Measurements from ENCODE around the gene TBRG4.
A peak's percentile ranks its signal among the peaks of the same experiment; 100 is the strongest.
"Not testable (repeated sequence)": the region's sequence is repeated elsewhere in the genome, so short reads cannot be mapped to it uniquely, and the experiment has no call there.

Gene TBRG4

GRCh38 chr7:45114926-45115325, 3.4 kb upstream of the TBRG4 start:
- ATAC-seq, result no peak
- TF ChIP-seq RARB (CRISPR knock-in tag; IDR thresholded peaks at IDR 0.05) (no peak), GLIS3 (CRISPR knock-in tag; IDR thresholded peaks at IDR 0.05) (no peak), ZNF8 (CRISPR knock-in tag; IDR thresholded peaks at IDR 0.05) (no peak), ISL1 (CRISPR knock-in tag; IDR thresholded peaks at IDR 0.05) (no peak), CSRNP3 (CRISPR knock-in tag; IDR thresholded peaks at IDR 0.05) (no peak), TSHZ2 (CRISPR knock-in tag; IDR thresholded peaks at IDR 0.05) (no peak), TOX (CRISPR knock-in tag; IDR thresholded peaks at IDR 0.05; ENCODE audit: borderline replicate concordance) (no peak)

GRCh38 chr7:45114257-45114656, 2.8 kb upstream of the TBRG4 start:
- ATAC-seq, result not testable (repeated sequence)
- TF ChIP-seq ZNF8 (CRISPR knock-in tag; IDR thresholded peaks at IDR 0.05), result peak; percentile 63

- ATAC-seq, result no peak
- TF ChIP-seq ZFP30 (CRISPR knock-in tag; IDR thresholded peaks at IDR 0.05), result no peak
- TF ChIP-seq SNAI2 (CRISPR knock-in tag; IDR thresholded peaks at IDR 0.05), result no peak
These were observed 1.2 kb upstream of the TBRG4 start for GRCh38 chr7:45112648-45113047.

GRCh38 chr7:45108863-45109262, 2.6 kb downstream of the TBRG4 start:
- no peak for TF ChIP-seq ZNF70 (CRISPR knock-in tag; IDR thresholded peaks at IDR 0.05)
- no peak for TF ChIP-seq RARB (CRISPR knock-in tag; IDR thresholded peaks at IDR 0.05)
- TF ChIP-seq GLIS3 (CRISPR knock-in tag; IDR thresholded peaks at IDR 0.05), result no peak
- no peak for TF ChIP-seq OSR1 (CRISPR knock-in tag; IDR thresholded peaks at IDR 0.05)
- TF ChIP-seq ZNF565 (CRISPR knock-in tag; conservative IDR thresholded peaks at IDR 0.05; ENCODE audit: low read depth), result no peak
- no peak for TF ChIP-seq SNAI2 (CRISPR knock-in tag; IDR thresholded peaks at IDR 0.05)
- TF ChIP-seq PPARA (CRISPR knock-in tag; IDR thresholded peaks at IDR 0.05; ENCODE audit: borderline replicate concordance), result no peak
- TF ChIP-seq ESRRG (CRISPR knock-in tag; IDR thresholded peaks at IDR 0.05), result no peak
- TF ChIP-seq ZC3H10 (CRISPR knock-in tag; IDR thresholded peaks at IDR 0.05), result no peak
- TF ChIP-seq PATZ1 (CRISPR knock-in tag; IDR thresholded peaks at IDR 0.05; ENCODE audit: borderline replicate concordance), result no peak
- no peak for TF ChIP-seq ARNTL (CRISPR knock-in tag; IDR thresholded peaks at IDR 0.05; ENCODE audit: borderline replicate concordance, low read depth)
- no peak for TF ChIP-seq BACH2 (CRISPR knock-in tag; IDR thresholded peaks at IDR 0.05; ENCODE audit: borderline replicate concordance)
- no peak for TF ChIP-seq CREB5 (CRISPR knock-in tag; IDR thresholded peaks at IDR 0.05; ENCODE audit: low read depth)
- no peak for TF ChIP-seq ISL1 (CRISPR knock-in tag; IDR thresholded peaks at IDR 0.05)
- TF ChIP-seq TCF4 (CRISPR knock-in tag; IDR thresholded peaks at IDR 0.05; ENCODE audit: borderline replicate concordance), result no peak
- TF ChIP-seq ZFP3 (CRISPR knock-in tag; IDR thresholded peaks at IDR 0.05), result no peak
- no peak for TF ChIP-seq ZFP30 (CRISPR knock-in tag; IDR thresholded peaks at IDR 0.05)
- ATAC-seq, result no peak

- ATAC-seq, result no peak
- TF ChIP-seq CSRNP3 (CRISPR knock-in tag; IDR thresholded peaks at IDR 0.05) (no peak), ARNTL (CRISPR knock-in tag; IDR thresholded peaks at IDR 0.05; ENCODE audit: borderline replicate concordance, low read depth) (no peak), ISL1 (CRISPR knock-in tag; IDR thresholded peaks at IDR 0.05) (no peak)
These were observed 4.1 kb downstream of the TBRG4 start for GRCh38 chr7:45107356-45107755.
